Neuron (in vitro differentiated cells): ENCODE results near the gene KANK3.

Experiments
- H2AFZ ChIP-seq: one replicate; pipeline ENCODE4 v1.6.1; 2013; ENCODE audit warnings: low read depth, mild to moderate bottlenecking, inconsistent platforms, low read length, moderate library complexity
- H3K27me3 ChIP-seq: one replicate; pipeline ENCODE4 v1.6.1; 2013; ENCODE audit warnings: low read length; ENCODE audit not compliant: insufficient read depth
- H3K36me3 ChIP-seq: one replicate; pipeline ENCODE4 v1.6.1; 2013; ENCODE audit warnings: low read length; ENCODE audit not compliant: insufficient read depth
- H3K4me1 ChIP-seq: one replicate; pipeline ENCODE4 v1.6.1; 2013; ENCODE audit warnings: low read length; ENCODE audit not compliant: insufficient read depth
- H3K4me3 ChIP-seq: 2 replicates; pipeline ENCODE4 v1.5.1; 2013; ENCODE audit warnings: mild to moderate bottlenecking, low read length, moderate library complexity
- H3K9me3 ChIP-seq: one replicate; pipeline ENCODE4 v1.6.1; 2013; ENCODE audit warnings: low read length

Gene KANK3

DNA sequence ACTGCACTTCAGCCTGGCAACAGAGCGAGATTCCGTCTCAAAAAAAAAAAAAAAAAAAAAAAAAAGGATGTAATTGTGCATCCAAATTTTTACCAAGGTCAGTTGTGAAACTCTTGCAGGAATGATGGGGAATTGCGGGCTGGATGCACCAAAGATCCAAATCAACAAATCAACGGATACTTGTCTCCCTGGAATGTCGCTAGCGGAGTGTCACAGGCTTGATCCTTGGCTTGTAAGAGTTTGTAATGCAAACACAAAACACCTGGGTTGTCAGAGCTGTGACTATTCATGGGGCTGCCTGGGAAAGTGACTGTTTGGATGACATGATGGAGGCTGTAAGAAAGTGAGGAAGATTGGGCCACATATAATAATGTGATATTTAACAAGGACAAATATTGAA, 4.2 kb downstream of the KANK3 start:
- no peaks in the 10 kb centered on the region for H3K4me1 ChIP-seq
- H3K9me3 ChIP-seq, result no peaks in the 10 kb centered on the region
- no peaks in the 10 kb centered on the region for H3K36me3 ChIP-seq
- H3K4me3 ChIP-seq, result no peak overlapping the region
- H3K27me3 ChIP-seq, result peaks cover 48% of the 10 kb centered on the region
- no peak overlapping the region for H2AFZ ChIP-seq

DNA sequence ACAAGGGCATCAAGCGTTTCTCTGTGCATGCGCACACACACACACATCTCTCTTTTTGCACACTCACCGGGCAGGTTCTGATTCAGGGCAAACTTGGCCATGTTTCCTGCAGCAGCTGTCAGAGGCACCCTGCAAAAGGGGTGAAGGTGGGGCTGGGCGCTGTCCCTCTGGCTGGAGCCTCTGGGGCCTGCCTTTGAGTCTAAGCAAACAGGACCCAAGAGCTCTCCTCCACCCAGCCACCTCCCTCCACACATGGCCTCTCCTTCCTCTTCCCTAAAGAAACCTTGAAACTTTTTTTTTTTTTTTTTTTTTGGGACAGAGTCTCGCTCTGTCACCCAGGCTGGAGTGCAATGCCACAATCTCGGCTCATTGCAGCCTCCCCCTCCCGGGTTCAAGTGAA, 5.3 kb downstream of the KANK3 start:
- peaks cover 8% of the 10 kb centered on the region for H3K4me1 ChIP-seq
- no peak overlapping the region for H3K4me3 ChIP-seq
- no peaks in the 10 kb centered on the region for H3K9me3 ChIP-seq
- H3K27me3 ChIP-seq, result peaks cover 54% of the 10 kb centered on the region
- no peaks in the 10 kb centered on the region for H3K36me3 ChIP-seq
- H2AFZ ChIP-seq, result no peak overlapping the region

DNA sequence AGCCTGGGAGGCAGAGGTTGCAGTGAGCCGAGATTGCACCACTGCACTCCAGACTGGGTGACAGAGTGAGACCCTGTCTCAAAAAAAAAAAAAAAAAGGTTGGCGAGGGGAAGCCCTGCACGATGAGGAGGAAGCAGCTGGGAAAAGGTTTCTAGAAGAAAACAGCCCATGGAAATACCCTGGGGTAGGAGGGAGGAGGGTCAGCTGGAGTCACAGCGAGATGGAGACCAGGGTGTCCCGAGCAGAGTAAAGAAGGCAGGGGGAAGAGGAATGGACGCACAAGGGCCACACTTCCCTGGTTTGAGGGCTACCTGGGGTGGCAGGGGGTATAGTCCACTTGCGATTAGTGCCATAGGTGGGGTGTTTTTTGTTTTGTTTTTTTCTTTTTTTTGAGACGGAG, 6.4 kb downstream of the KANK3 start:
- Histone ChIP-seq H3K36me3 (no peaks in the 10 kb centered on the region), H3K4me1 (peaks cover 8% of the 10 kb centered on the region), H3K27me3 (peaks cover 48% of the 10 kb centered on the region), H3K9me3 (no peaks in the 10 kb centered on the region), H3K4me3 (no peak overlapping the region), H2AFZ (no peak overlapping the region)

DNA sequence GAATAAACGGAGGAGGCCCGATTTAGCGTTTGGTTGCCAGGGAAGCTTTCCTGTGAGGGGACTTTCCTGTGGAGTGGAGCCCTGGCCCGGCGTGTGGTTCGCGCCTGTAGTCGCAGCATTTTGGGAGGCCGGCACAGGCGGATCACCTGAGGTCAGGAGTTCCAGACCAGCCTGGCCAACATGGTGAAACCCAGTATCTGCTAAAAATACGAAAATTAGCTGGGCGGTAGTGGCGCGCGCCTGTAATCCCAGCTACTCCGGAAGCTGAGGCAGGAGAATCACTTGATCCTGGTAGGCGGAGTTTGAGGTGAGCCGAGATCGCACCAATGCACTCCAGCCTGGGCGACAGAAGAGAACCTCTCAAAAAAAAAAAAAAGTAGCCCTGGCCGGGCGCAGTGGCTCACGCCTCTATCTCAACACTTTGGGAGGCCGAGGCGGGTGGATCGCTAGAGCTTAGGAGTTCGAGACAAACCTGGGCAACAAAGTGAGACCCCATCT, 6.9 kb downstream of the KANK3 start:
- Histone ChIP-seq H3K27me3 (peaks cover 52% of the 10 kb centered on the region), H3K9me3 (no peaks in the 10 kb centered on the region), H2AFZ (no peak overlapping the region), H3K36me3 (no peaks in the 10 kb centered on the region), H3K4me1 (peaks cover 8% of the 10 kb centered on the region), H3K4me3 (no peak overlapping the region)

DNA sequence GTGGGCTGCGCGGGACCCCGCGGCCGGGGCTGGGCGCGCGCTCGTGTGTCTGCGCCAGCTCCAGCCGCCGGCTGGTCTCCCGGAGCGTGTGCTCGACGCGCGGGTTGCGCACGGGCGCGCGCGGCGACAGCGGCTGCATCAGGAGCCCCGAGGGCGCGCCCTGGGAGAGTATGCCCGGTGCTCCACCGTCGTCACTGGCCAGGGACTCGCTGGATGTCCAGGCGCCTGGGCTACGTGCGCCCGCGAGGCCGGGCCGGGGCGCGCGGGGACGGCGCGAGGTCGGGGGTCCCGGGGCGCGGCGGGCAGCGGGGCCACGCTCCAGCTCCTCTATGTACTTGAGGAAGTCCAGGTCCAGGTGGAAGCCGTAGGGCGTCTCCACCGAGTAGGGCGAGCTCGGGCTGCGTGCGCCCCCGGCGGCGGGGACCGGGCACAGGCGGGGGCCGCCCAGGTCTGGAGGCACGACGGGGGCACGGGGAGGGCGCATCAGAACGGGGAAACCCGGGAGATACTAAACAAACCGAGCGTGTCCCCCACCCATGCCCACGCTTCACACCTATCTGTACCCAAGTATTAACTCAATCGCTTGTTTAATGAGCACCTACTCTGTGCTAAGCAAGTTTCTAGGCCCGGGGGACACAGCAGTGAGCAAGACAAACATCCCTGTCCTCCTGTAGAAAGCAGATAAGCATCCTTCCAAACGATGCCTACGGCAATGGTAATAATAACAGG, 7.6 kb downstream of the KANK3 start:
- peak overlapping the region; percentile 47 for H3K4me3 ChIP-seq
- peaks cover 47% of the 10 kb centered on the region for H3K27me3 ChIP-seq
- no peaks in the 10 kb centered on the region for H3K9me3 ChIP-seq

DNA sequence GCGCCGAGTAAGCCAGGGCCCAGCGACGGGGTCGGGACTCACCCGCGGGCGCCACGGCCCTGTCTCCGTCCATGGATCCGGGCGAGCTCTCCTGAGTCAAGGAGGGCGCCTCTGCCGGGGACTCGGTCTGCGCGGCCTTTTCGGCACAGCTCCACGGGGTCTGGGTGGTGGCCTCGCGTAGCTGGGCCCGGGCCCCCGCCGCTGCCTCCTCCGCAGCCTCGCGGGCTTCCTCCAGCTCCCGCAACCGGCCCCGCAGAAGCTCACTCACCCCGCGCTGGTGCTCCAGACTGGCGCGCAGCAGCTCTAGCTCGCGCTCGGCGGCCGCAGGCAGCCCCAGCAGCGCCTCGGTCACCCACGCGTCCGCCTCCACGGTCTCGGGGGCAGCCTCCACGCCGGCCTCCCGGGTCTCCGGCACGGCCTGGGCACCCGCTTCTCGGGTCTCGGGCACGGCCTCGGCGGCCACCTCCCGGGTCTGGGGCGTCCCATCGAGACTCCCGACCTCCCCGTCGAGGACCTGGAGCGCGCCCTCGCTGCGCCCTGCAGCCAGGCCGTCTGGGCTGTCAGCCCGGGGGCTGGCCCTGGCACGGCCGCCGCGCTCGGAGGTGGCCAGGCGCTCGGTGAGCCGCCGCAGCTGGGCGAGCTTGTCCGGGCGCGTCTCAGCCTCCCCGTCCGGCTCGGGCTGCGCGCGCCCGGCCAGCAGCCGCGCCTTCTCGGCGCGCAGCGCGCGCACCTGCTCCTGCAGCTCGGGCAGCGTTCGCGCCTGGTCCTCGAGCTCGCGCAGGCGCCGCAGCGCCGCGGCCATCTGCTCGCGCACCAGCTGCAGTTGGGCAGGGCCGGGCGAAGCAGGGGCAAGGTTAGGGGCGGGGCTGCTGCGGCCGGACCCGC, 8.4 kb downstream of the KANK3 start:
- Histone ChIP-seq H3K9me3 (no peaks in the 10 kb centered on the region), H3K36me3 (no peaks in the 10 kb centered on the region), H3K4me1 (peaks cover 8% of the 10 kb centered on the region), H2AFZ (peak overlapping the region; percentile 80), H3K4me3 (peak overlapping the region; percentile 47), H3K27me3 (peaks cover 41% of the 10 kb centered on the region)

More for the DNA sequence above, 7.6 kb downstream of the KANK3 start:
- Histone ChIP-seq H2AFZ (peak overlapping the region; percentile 80), H3K4me1 (peaks cover 8% of the 10 kb centered on the region), H3K36me3 (no peaks in the 10 kb centered on the region)

DNA sequence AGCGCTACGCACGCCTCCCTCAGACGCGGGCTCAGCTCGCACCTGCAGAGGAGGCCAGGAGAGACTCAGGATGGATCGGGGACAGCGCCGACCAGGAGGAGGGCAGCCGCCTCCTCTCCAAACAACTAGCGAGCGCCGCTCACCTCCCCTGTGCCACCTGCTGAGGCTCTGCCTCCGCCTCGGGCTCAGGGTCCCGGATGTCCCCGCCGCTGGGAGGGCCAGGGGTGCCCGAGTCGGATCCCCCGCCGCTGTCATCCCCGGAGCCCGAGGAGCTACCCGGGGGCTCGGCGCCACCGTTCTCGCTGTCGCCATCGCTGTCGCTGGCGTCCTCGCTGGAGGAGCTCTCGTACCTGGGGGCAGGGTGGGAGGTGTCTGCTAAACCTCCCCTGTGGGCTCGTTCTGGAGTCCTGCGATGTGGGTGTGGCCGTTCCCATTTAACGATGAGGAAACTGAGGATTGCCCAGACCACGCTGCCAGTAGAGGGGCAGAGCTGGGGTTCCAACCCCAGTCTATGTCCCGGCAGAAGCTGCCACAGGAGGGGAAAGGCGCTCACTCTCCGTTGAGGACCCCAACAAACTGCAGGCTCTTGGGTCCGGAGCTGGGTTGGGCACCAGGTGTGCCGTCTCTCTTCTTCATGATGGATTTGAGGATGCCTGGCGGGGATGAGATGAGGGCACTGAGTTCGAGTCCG, 9.2 kb downstream of the KANK3 start:
- Histone ChIP-seq H3K4me1 (peaks cover 8% of the 10 kb centered on the region), H3K9me3 (no peaks in the 10 kb centered on the region), H3K36me3 (no peaks in the 10 kb centered on the region), H3K4me3 (peak overlapping the region; percentile 47), H3K27me3 (peaks cover 41% of the 10 kb centered on the region), H2AFZ (no peak overlapping the region)

DNA sequence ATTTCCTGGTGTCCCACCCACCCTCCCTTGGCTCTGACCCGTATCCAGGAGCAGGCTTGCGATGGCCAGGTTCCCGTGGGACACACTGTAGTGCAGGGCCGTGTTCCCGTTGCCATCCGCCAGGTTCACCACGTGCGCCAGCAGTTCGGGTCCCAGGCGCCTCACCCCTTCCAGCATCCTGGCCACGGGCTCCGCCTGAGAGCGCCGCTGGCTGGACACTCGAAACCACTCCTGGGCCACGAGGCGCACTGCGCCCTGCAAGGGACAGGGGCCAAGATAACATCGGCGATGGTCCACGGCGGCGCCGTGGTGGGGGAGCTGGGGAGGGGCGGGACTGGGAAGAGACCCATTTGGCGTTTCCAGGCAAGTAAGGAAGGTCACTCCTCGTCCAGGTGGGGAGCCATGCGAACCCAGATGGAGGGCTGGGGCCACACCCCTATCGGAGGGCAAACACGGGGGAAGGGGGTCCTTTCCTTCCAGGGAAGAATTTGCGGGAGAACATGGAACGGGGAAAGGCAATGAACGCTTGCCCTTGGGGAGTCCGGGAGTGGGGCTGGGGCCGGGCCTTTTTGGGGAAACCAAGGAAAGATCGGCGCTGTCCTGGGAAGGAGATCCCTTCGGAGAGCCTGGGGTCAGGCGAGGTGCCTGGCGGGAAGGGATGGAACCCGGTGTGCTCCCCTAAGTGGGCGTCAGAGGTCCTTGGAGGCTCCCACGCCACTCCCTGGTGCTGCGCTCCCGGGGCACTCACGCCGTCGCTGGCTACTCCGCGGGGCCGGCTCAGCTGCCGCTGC, 9.9 kb downstream of the KANK3 start:
- Histone ChIP-seq H3K9me3 (no peaks in the 10 kb centered on the region), H3K4me3 (peak overlapping the region; percentile 47), H3K36me3 (no peaks in the 10 kb centered on the region), H3K27me3 (peaks cover 41% of the 10 kb centered on the region), H3K4me1 (peaks cover 8% of the 10 kb centered on the region), H2AFZ (no peak overlapping the region)

DNA sequence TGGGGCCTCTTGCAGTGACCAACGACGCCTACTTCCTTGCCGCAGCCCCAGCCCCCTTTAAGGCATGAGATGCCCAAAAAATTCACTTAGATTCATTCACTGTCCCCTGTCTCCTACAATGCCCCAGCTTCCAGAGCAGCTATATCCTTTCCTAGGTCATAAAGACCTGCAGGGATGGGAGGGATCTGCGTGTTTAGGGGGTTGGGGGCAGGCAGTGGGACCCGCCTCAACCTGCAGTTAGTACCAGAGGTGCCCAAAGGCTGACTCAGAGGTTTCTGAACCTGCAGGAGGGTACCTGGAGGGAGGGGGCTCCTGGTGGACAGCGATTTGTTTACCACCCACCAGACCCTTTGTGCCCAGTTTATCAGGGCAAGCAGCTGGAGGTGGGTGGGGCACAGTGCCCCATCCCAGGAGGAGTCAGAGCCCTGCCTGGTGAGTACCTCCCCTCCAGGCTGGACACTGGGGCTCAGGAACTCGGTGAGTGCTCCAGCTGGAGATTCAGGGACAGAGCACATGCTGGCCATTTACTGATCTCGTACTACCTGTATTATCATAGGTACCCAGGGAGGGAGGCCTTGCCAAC, 11.7 kb downstream of the KANK3 start:
- H3K36me3 ChIP-seq, result no peaks in the 10 kb centered on the region
- peaks cover 34% of the 10 kb centered on the region for H3K27me3 ChIP-seq
- H2AFZ ChIP-seq, result no peak overlapping the region
- H3K9me3 ChIP-seq, result peaks cover 3% of the 10 kb centered on the region
- no peak overlapping the region for H3K4me3 ChIP-seq
- peaks cover 8% of the 10 kb centered on the region for H3K4me1 ChIP-seq

DNA sequence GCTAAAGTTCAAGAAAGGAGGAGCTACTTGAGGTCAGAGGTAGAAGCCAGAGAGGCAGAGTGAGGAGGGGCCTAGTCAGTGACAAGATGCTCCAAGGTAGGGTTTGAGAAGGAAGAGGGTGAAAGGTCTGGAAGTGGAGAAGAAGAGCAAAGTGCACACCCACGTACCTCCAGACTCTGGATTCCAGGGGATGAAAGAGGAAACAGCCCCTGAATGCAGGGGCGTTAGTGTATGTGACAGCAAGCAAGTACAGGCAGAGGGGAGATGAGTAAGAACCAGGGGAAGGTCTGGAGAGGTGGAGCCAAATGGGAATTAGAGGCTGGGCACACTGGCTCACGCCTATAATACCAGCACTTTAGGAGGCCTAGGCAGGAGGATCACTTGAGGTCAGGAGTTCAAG, 13.1 kb downstream of the KANK3 start:
- H3K36me3 ChIP-seq, result no peaks in the 10 kb centered on the region
- no peak overlapping the region for H2AFZ ChIP-seq
- no peak overlapping the region for H3K4me3 ChIP-seq
- peaks cover 8% of the 10 kb centered on the region for H3K4me1 ChIP-seq
- H3K9me3 ChIP-seq, result peaks cover 3% of the 10 kb centered on the region
- peaks cover 26% of the 10 kb centered on the region for H3K27me3 ChIP-seq

DNA sequence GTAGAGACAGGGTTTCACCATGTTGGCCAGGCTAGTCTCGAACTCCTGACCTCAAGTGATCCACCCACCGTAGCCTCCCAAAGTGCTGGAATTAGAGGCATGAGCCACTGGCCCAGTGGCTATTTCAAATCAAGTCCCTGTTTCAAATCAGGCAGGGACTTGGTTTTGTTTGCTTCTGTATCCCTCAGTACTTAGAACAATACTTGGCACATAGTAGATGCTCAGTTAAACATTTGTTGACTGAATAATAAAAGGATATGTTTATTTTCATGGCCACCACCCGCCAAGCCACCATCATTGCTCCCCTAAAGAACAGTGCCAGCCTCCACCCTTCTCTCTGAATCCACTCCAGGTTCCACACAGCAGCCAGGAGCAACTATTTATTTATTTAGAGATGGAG, 17.6 kb downstream of the KANK3 start:
- peaks cover 12% of the 10 kb centered on the region for H3K4me1 ChIP-seq
- H3K36me3 ChIP-seq, result peaks cover 23% of the 10 kb centered on the region
- no peaks in the 10 kb centered on the region for H3K27me3 ChIP-seq
- peaks cover 3% of the 10 kb centered on the region for H3K9me3 ChIP-seq
- no peak overlapping the region for H2AFZ ChIP-seq
- no peak overlapping the region for H3K4me3 ChIP-seq
